Activated T-helper 9 cell treated with anti-CD3 and anti-CD28 coated beads, Interleukin-2, amount 50 U/mL, for 16 hours (primary cell): ENCODE measurements around the gene ZNF558.
"Not testable (repeated sequence)": the region's sequence is repeated elsewhere in the genome, so short reads cannot be mapped to it uniquely, and the experiment has no call there.

Experiments
- DNase-seq: peaks from one replicate; pipeline ENCODE4 v3.0.0-alpha.2; 2020; ENCODE audit warnings: low read depth

ZNF558 gene

GRCh38 chr19:8806661-8807060 is 25.4 kb downstream of the ZNF558 start:
- no peak for DNase-seq

DNA sequence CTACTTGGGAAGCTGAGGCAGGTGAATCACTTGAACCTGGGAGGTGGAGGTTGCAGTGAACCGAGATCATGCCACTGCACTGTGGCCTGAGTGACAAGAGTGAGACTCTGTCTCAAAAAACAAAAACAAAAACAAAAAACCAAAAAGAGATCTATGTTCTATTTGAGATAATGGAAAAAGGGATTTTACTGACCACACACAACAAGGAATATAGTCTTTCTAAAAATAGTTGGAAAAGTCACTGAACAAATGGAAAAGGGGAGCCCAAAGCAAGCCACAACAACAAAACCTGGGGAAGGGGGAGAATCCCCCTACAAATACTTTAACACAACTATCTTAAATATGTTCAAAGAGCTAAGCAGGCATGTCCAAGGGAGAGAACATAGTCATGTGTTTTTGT is 37.3 kb downstream of the ZNF558 start:
- no peak for DNase-seq

DNA sequence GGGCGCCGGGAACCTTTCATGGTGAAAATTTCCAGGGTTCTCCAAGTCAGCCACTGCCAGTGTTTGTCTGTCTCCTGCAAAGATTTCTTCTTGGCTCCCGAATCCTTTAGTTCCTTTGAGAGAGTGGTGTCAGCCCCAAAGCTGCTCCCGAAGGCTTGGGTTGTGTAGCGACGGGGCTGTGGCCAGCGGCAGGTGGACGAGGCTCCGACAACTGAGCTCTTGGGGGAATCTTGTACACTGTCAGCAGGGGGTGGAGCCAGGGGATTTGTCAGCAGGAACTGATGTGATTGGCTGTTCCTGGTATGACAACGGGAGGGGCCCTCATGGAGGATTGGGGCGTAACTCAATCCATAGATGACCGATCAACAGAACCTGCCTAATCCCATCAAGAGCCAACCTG is 58.5 kb downstream of the ZNF558 start:
- not testable (repeated sequence) for DNase-seq

DNA sequence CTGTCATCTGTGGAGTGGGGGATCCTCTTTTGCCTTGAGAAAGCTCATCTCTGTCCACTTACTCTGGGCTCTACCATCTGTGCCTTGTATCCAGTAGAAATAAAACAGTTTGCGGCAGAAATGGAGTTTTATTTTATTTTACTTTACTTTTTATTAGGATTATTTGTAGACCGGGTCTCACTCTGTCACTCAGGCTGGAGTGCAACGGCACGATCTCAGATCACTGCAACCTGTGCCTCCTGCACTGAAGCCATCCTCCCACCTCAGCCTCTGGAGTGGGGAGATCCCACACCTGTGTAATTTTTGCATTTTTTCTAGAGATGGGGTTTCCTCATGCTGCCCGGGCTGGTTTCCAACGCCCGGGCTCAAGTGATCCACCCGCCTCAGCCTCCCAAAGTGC is 62.8 kb downstream of the ZNF558 start:
- DNase-seq: not testable (repeated sequence)

DNA sequence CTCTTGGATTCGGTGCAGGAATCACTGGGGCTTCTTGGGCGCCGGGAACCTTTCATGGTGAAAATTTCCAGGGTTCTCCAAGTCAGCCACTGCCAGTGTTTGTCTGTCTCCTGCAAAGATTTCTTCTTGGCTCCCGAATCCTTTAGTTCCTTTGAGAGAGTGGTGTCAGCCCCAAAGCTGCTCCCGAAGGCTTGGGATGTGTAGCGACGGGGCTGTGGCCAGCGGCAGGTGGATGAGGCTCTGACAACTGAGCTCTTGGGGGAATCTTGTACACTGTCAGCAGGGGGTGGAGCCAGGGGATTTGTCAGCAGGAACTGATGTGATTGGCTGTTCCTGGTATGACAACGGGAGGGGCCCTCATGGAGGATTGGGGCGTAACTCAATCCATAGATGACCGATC is 64.8 kb downstream of the ZNF558 start:
- not testable (repeated sequence) for DNase-seq
